HUDEP-2 (cell line): ENCODE data around the gene MAT2B.
A peak's percentile ranks its signal among the peaks of the same experiment; 100 is the strongest.

Source experiments
- DNase-seq, 76 experiments: peaks; one replicate each; lab custom pipeline; 2025; ENCODE audit not compliant: unreplicated experiment in 76 of 76; lab: John Stamatoyannopoulos, UW

The MAT2B gene

GRCh38 chr5:163505368-163506094, at the start of gene MAT2B:
TSS of gene MAT2B (plus strand) at chr5:163505619. CDS start at chr5:163505687, 68 bp downstream.
- peak in 75 of 76 experiments; percentile 21 to 95 (median 90) for DNase-seq

DNA sequence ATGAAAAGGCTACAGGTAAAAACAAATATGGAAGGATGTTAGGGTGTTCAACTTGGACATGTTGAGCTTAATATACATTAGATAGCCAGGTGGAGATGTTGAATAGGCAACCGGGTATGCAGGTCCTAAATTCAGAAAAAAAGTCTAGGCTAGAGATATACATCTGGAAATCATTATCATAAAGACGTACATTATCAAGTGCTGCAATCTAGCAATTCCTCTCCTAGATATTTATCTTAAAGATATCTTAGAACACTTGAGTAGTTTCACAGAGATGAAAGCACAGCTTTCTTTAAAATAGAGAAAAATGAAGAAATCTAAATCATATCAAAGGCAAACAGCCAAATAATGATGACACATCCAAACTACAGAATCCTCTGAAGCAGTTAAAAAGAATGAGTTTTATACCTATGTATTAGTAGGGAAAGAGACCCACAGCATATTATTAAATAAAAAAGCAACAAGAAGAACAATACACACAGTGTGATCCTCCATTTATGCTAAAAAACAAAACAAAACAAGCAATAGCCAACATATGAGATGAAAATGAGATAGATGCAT, 49.3 kb upstream of the MAT2B start:
- DNase-seq, result no peak

DNA sequence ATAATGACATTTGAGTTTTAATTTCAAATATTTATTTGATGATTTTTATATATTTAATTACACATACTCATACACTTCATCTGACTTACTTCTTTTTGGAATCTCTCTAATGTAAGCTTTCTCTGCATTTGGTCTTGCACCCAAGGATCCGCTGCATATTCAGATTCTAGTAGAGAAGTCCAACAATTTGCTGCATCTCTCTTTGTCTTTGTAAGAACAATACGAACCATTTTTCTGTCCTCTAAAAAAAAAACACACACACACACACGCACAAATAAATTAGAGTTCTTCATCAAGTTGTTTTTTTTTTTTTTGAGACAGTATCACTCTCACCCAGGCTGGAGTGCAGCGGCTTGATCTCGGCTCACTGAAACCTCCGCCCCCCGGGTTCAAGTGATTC, 48.6 kb upstream of the MAT2B start:
- no peak for DNase-seq

DNA sequence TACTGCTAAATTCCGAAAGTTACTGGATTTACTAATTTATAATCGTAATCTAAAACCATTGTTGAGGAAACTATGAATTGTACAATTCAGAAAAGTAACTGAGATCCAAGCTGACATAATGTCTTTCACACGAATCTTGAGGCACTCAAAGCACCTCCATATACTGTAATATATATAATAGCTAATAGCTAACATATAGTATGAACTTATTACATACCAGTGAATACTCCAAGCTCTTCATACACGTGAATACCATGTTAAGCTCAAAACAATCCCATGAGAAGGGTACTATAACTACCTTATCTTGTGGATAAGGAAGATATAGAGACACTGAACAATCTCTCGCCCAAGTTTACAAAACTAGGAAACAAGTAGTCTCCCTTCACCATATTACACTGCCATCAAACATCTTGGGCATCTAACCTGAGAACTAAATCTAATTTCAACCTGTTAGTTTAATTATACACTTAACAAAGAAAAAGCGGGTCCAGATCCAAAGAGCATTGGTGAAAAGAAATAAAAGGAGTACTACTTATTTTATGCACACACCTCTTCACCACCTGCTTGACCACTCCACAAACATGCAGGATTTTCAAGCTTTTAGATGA, 46.5 kb upstream of the MAT2B start:
- peak in 8 of 76 experiments; percentile 3 to 60 (median 20) for DNase-seq

- DNase-seq, result peak in 2 of 76 experiments; percentile 40 to 50
Observed at GRCh38 chr5:163459462-163459818, 46.0 kb upstream of the MAT2B start.

GRCh38 chr5:163459819-163460561, 45.4 kb upstream of the MAT2B start, which contains the start of gene NUDCD2:
TSS of gene NUDCD2 (minus strand) at chr5:163460102. CDS start at chr5:163460050, 52 bp downstream.
- peak; percentile 84 to 99 (median 95) for DNase-seq

DNA sequence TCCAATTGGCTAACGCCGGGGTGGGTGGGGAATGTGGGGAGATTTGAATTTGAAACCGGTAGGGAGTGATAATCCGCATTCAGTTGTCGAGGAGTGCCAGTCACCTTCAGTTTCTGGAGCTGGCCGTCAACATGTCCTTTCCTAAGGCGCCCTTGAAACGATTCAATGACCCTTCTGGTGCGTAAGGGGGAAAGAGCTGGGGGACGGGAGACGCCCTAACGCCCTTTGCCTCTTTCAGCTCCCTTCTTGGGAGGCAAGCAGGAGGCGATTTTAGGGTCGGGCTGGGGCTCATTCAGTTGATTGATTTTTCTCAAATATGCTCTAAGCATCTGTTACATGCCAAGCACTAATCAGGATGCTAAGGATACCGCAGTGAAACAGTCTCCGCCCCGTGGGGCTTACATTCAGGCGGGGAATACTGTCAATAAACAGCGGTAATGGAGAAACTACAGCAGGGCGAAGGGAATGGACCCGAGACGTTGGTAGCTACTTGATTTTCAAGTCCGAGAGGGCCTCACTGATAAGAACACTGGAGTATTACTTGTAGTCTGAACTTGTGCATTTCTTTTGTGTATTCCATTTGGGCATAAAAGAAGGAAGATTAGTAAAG, 44.8 kb upstream of the MAT2B start, which contains the start of gene HMMR:
Gene HMMR, plus strand, starts transcription at position 71 of the 610 bp plus-strand sequence. Its CDS starts 61 bp downstream, at position 132.
- DNase-seq, result peak in 28 of 76 experiments; percentile 7 to 79 (median 36)

- no peak for DNase-seq
Observed at GRCh38 chr5:163463063-163463435, 42.4 kb upstream of the MAT2B start.

DNA sequence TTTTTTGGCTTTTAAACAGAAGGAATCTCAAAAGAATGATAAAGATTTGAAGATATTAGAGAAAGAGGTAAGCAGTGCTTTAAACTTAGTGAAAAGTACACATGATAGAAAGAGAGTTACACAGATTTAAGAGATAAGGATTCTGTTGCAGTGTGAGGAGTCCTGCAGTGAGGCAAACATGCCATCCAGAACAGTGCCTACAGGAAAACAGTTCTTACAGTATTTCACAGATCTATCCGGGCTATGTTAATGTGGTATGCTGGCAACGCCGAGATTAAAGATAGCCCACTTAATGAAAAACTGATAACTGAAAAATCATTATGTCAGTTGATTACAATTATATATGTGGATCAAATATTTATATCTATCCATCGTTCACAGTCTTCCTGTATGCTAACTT, 37.7 kb upstream of the MAT2B start:
- DNase-seq, result no peak

- peak in 6 of 76 experiments; percentile 1 to 22 (median 6) for DNase-seq
Observed at GRCh38 chr5:163473635-163474243, 31.7 kb upstream of the MAT2B start.

- DNase-seq, result no peak
Observed at GRCh38 chr5:163475411-163475810, 30.0 kb upstream of the MAT2B start.

DNA sequence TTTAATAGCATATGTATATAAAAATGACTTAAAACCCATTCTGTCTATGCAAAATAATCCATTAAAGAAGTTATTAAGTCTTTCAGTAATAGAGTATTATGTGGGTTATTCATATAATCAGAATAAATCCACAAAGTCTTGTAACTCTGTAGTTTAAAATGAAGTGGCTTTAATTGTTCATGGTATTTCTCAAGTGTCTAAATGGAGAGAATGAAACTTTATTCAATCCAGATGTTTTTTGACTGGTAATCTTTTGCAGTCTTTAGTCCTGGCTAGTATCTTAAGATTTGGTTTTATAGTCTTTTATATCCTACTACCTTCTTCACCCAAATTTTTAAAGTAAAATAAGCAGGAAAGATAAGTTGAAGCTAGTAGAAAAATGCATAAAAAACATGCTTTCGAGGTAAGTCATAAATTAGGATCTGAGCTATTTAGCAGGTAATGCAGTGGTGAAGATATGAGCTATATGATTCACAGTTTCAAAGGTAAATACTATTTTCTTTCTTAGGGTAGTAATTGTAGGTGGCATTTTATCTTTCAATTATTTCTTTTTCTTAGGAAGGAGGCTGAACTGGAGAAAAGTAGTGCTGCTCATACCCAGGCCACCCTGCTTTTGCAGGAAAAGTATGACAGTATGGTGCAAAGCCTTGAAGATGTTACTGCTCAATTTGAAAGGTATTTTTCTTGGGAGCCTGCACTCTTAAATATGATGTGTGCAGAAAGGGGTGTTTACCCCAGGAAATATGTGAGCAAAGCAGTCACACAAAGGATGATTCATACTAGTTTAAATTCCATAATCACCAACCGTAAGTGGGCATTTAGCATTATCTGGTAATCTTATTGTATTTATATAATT, 27.1 kb upstream of the MAT2B start:
- DNase-seq, result no peak

- DNase-seq, result no peak
Observed at GRCh38 chr5:163478982-163479271, 26.5 kb upstream of the MAT2B start.

- DNase-seq, result peak in 12 of 76 experiments; percentile 0 to 23 (median 12)
Observed at GRCh38 chr5:163489055-163489744, 16.2 kb upstream of the MAT2B start.

DNA sequence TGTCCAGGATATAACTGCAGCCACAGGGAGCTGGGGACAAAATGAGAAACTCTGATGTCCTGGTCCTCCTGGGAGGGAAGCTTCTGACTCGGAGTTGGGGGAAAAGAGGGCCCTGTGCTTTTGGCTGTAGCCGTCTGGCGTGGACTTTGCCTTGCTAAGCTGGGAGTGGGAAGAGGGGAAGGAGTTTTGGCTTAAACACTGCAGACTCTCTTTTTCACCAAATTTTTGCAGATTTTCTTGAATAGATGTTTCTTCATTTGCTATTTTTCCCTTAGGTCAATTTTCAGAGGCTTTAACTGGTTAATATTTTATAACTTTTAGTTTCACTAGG, 15.7 kb upstream of the MAT2B start:
- no peak for DNase-seq

- no peak for DNase-seq
Observed at GRCh38 chr5:163496286-163496685, 9.1 kb upstream of the MAT2B start.

DNA sequence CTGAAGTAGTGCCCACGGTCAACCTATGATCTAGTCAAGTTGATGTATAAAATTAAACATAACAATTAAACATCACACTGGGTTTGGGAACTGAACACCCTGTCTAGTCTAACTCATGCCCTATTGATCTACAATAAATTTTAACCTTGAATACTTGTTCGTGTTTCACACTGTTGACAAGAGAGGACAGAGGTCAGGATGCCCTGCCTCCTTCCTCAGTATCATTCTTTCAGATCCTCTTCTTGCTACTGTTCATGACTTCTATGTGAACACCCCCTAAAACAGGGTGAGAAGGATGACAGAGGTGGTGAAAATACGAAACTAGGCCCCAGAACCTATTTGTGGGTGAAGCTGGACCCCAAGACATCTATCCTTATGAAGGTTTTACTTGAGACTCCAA, 8.1 kb upstream of the MAT2B start:
- no peak for DNase-seq

GRCh38 chr5:163498886-163499285, 6.5 kb upstream of the MAT2B start:
- DNase-seq, result no peak

DNA sequence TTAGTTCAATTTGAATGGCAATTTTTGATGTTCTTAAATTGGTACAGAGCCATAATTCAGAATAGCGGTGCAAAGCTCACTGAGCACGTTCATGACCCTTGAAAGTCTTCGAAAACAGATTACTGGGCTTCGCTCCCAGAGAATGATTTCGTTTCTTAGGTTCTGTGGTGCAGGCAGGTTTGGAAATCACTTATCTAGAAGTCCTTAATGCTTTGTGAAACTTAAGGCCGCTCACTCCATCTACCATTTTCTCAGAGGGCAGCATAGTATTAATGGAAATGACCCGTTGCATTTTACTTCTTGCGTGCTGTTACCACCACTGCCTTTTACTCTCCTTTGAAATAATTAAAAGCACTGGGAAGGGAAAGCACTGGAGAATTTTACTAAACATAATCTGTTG, 2.9 kb upstream of the MAT2B start:
- DNase-seq, result peak in 1 of 76 experiments; percentile 8
